Fibroblast of lung (primary cell): ENCODE measurements around the gene ERF. TPM values are rescaled to one million over a fixed set of nuclear protein-coding genes. Genes with fewer than 3 reads are reported as not detected.

Source experiments
- DNase-seq, 2 donors: peaks; one replicate each; pipeline versions ENCODE4 v3.0.0 to v3.0.0-alpha.2; 2010; ENCODE audit warnings: low read depth in 2 of 2
- H2AFZ ChIP-seq: 2 replicates; pipeline ENCODE4 v1.5.1; 2012; ENCODE audit warnings: low read length, control low read depth, inconsistent platforms
- H3K27ac ChIP-seq: 2 replicates; pipeline ENCODE4 v1.5.1; 2011; ENCODE audit warnings: low read length, control low read depth; ENCODE audit not compliant: insufficient read depth
- H3K27me3 ChIP-seq: 2 replicates; pipeline ENCODE4 v1.5.1; 2011; ENCODE audit warnings: mild to moderate bottlenecking, low read length; ENCODE audit not compliant: control insufficient read depth, insufficient read depth
- H3K36me3 ChIP-seq: 2 replicates; pipeline ENCODE4 v1.5.1; 2011; ENCODE audit warnings: low read length; ENCODE audit not compliant: control insufficient read depth, insufficient read depth
- H3K4me1 ChIP-seq: 2 replicates; pipeline ENCODE4 v1.5.1; 2011; ENCODE audit warnings: low read length; ENCODE audit not compliant: control insufficient read depth, insufficient read depth; ENCODE audit errors: extremely low read depth
- H3K4me2 ChIP-seq: 2 replicates; pipeline ENCODE4 v1.5.1; 2011; ENCODE audit warnings: low read length, control low read depth; ENCODE audit not compliant: insufficient read depth; ENCODE audit errors: extremely low read depth
- H3K4me3 ChIP-seq, 4 experiments: fragments of 200-600 bp in 1 of 4; sonication (generic) in 1 of 4; replicated peaks in 1 of 4; 2 replicates each; pipeline ENCODE4 v1.5.1; 2011 to 2016; ENCODE audit warnings: low read length in 4 of 4, low read depth in 3 of 4, mild to moderate bottlenecking in 3 of 4, control low read depth in 2 of 4, inconsistent platforms in 1 of 4, mixed read lengths in 1 of 4; ENCODE audit not compliant: insufficient read depth in 1 of 4; ENCODE audit errors: control extremely low read depth in 1 of 4
- H3K79me2 ChIP-seq: 2 replicates; pipeline ENCODE4 v1.5.1; 2012; ENCODE audit warnings: mild to moderate bottlenecking, low read length, inconsistent platforms; ENCODE audit not compliant: control insufficient read depth, insufficient read depth
- H3K9ac ChIP-seq: 2 replicates; pipeline ENCODE4 v1.5.1; 2011; ENCODE audit warnings: mild to moderate bottlenecking, low read length, control low read depth; ENCODE audit not compliant: insufficient read depth
- H3K9me3 ChIP-seq: 2 replicates; pipeline ENCODE4 v1.5.1; 2012; ENCODE audit warnings: low read depth, low read length; ENCODE audit not compliant: control insufficient read depth, insufficient read depth
- H4K20me1 ChIP-seq: 2 replicates; pipeline ENCODE4 v1.5.1; 2011; ENCODE audit warnings: low read length; ENCODE audit not compliant: control insufficient read depth, insufficient read depth; ENCODE audit errors: extremely low read depth
- CTCF ChIP-seq, 2 donors: IDR thresholded peaks in 1 of 2; conservative IDR thresholded peaks in 1 of 2; 1 replicate in 1 of 2; 2 replicates in 1 of 2; pipeline ENCODE4 v1.5.1; 2011 to 2012; ENCODE audit warnings: low read length in 2 of 2, control low read depth in 1 of 2, inconsistent platforms in 1 of 2, low read depth in 1 of 2, mild to moderate bottlenecking in 1 of 2
- EZH2 ChIP-seq: IDR thresholded peaks from 2 replicates; pipeline ENCODE4 v1.5.1; 2012; ENCODE audit warnings: low read length, control low read depth, mild to moderate bottlenecking; ENCODE audit errors: missing control alignments
- polyA plus RNA-seq, 2 donors: library from polyadenylated mRNA; depleted of rRNA in 1 of 2; stranded (reverse) in 1 of 2; unstranded in 1 of 2; fragments of >200 nt; gene quantifications; 2 replicates each; pipeline ENCODE4 v1.2.1, GENCODE V29; 2011 to 2012; ENCODE audit warnings: missing spikeins in 1 of 2
- total RNA-seq: library from RNA; depleted of rRNA; stranded (reverse); fragments of >200 nt; gene quantifications from 2 replicates; pipeline ENCODE4 v1.2.1, GENCODE V29; 2014

ERF gene
- total and polyA plus RNA-seq, 2 donors (not counting 1 experiment from before 2014, with no cell fraction given) = 13.2 to 36.3 TPM

- peak within 1 kb of the TSS; percentile 68 for H3K27ac ChIP-seq
- no peaks in the 10 kb centered on the region for H3K27me3 ChIP-seq
- peaks cover 3% of the 10 kb centered on the region for H3K36me3 ChIP-seq
- TF ChIP-seq EZH2 = no peak
- TF ChIP-seq CTCF (conservative IDR thresholded peaks at IDR 0.05 in 1 of 2, IDR thresholded peaks at IDR 0.05 in 1 of 2; ENCODE audit: low read depth in 1 of 2, low read length in 2 of 2) = no peak
- peak within 1 kb of the TSS; percentile 96 for H3K4me2 ChIP-seq
- peaks cover 13% of the 10 kb centered on the region for H3K4me1 ChIP-seq
- no peaks in the 10 kb centered on the region for H4K20me1 ChIP-seq
- H3K4me3 ChIP-seq = peak within 1 kb of the TSS; percentile 66 to 99 (median 88)
- peak within 1 kb of the TSS; percentile 83 for H3K9ac ChIP-seq
- peaks cover 29% of the 10 kb centered on the region for H3K79me2 ChIP-seq
- peak within 1 kb of the TSS; percentile 72 for H2AFZ ChIP-seq
- DNase-seq = peak; percentile 99
- no peaks in the 10 kb centered on the region for H3K9me3 ChIP-seq
Observed at GRCh38 chr19:42242512-42243409, 12.2 kb downstream of the ERF start, which contains the start of gene GSK3A. Gene GSK3A (minus strand): TSS chr19:42242602. CDS start chr19:42242465, 137 bp downstream.

GRCh38 chr19:42242069-42242511 is 12.8 kb downstream of the ERF start:
- H4K20me1 ChIP-seq = no peaks in the 10 kb centered on the region
- H3K36me3 ChIP-seq = peaks cover 3% of the 10 kb centered on the region
- H2AFZ ChIP-seq = no peak overlapping the region

More at GRCh38 chr19:42242069-42242511, 12.8 kb downstream of the ERF start:
- Histone ChIP-seq H3K9me3 (no peaks in the 10 kb centered on the region), H3K4me1 (peaks cover 11% of the 10 kb centered on the region), H3K4me3 (peak overlapping the region; percentile 66 to 99 (median 88)), H3K9ac (peak overlapping the region; percentile 83), H3K4me2 (peak overlapping the region; percentile 96), H3K27ac (peak overlapping the region; percentile 68), H3K79me2 (peaks cover 29% of the 10 kb centered on the region), H3K27me3 (no peaks in the 10 kb centered on the region)
- TF ChIP-seq EZH2 (no peak), CTCF (conservative IDR thresholded peaks at IDR 0.05 in 1 of 2, IDR thresholded peaks at IDR 0.05 in 1 of 2; ENCODE audit: low read depth in 1 of 2, low read length in 2 of 2) (no peak)
- DNase-seq = no peak
